Mesenchymal stem cell (in vitro differentiated cells and primary cell): ENCODE data around the gene GPR55.
A peak's percentile ranks its signal among the peaks of the same experiment; 100 is the strongest.

ENCODE experiments used
- DNase-seq: peaks from one replicate; pipeline ENCODE4 v3.0.0-alpha.2; 2013
- H2AFZ ChIP-seq: one replicate; pipeline ENCODE4 v1.6.1; 2013; ENCODE audit warnings: low read depth, mild to moderate bottlenecking, control low read depth, inconsistent platforms, low read length, moderate library complexity
- H2AK5ac ChIP-seq: 2 replicates; pipeline ENCODE4 v1.6.1; 2013; ENCODE audit warnings: low read length, moderate library complexity, mild to moderate bottlenecking, inconsistent platforms; ENCODE audit not compliant: severe bottlenecking
- H2BK120ac ChIP-seq: one replicate; pipeline ENCODE4 v1.6.1; 2013; ENCODE audit warnings: low read depth, mild to moderate bottlenecking, inconsistent platforms, low read length, moderate library complexity
- H2BK12ac ChIP-seq, 2 experiments: one replicate each; pipeline ENCODE4 v1.6.1; 2013; ENCODE audit warnings: inconsistent platforms in 2 of 2, low read length in 2 of 2, mild to moderate bottlenecking in 2 of 2, moderate library complexity in 2 of 2, control low read depth in 1 of 2
- H2BK15ac ChIP-seq: one replicate; pipeline ENCODE4 v1.6.1; 2013; ENCODE audit warnings: mild to moderate bottlenecking, low read depth, inconsistent platforms; ENCODE audit not compliant: poor library complexity, severe bottlenecking
- H2BK5ac ChIP-seq: 2 replicates; pipeline ENCODE4 v1.6.1; 2013; ENCODE audit warnings: low read depth, mild to moderate bottlenecking, low read length, control low read depth, inconsistent platforms; ENCODE audit not compliant: poor library complexity, severe bottlenecking
- H3K14ac ChIP-seq, 2 experiments: one replicate each; pipeline ENCODE4 v1.6.1; 2013; ENCODE audit warnings: inconsistent platforms in 2 of 2, low read length in 2 of 2, control low read depth in 1 of 2, mild to moderate bottlenecking in 1 of 2, moderate library complexity in 1 of 2
- H3K18ac ChIP-seq, 2 experiments: one replicate each; pipeline ENCODE4 v1.6.1; 2013; ENCODE audit warnings: inconsistent platforms in 2 of 2, low read length in 2 of 2, control low read depth in 1 of 2, low read depth in 1 of 2, mild to moderate bottlenecking in 1 of 2
- H3K23ac ChIP-seq, 2 experiments: one replicate each; pipeline ENCODE4 v1.6.1; 2013; ENCODE audit warnings: inconsistent platforms in 2 of 2, low read length in 2 of 2, mild to moderate bottlenecking in 2 of 2, moderate library complexity in 2 of 2, control low read depth in 1 of 2
- H3K27ac ChIP-seq: 2 replicates; pipeline ENCODE4 v1.5.1; 2013; ENCODE audit warnings: mild to moderate bottlenecking, moderate library complexity, low read length, control low read depth, inconsistent platforms; ENCODE audit not compliant: poor library complexity, severe bottlenecking
- H3K27me3 ChIP-seq, 2 experiments: 2 replicates each; pipeline versions ENCODE4 v1.6.1 to v1.7.0; 2013; ENCODE audit warnings: low read length in 2 of 2, mild to moderate bottlenecking in 2 of 2, moderate library complexity in 2 of 2, control low read depth in 1 of 2, inconsistent platforms in 1 of 2; ENCODE audit not compliant: control insufficient read depth in 1 of 2, insufficient read depth in 1 of 2
- H3K36me3 ChIP-seq, 2 experiments: 2 replicates each; pipeline versions ENCODE4 v1.6.1 to v1.7.0; 2013; ENCODE audit warnings: low read length in 2 of 2, control low read depth in 1 of 2, inconsistent platforms in 1 of 2, low read depth in 1 of 2, mild to moderate bottlenecking in 1 of 2; ENCODE audit not compliant: insufficient read depth in 2 of 2, control insufficient read depth in 1 of 2
- H3K4ac ChIP-seq, 2 experiments: one replicate each; pipeline ENCODE4 v1.6.1; 2013; ENCODE audit warnings: inconsistent platforms in 2 of 2, low read length in 2 of 2, mild to moderate bottlenecking in 2 of 2, moderate library complexity in 2 of 2, control low read depth in 1 of 2, low read depth in 1 of 2
- H3K4me1 ChIP-seq: 2 replicates; pipeline ENCODE4 v1.6.1; 2013; ENCODE audit warnings: low read depth, low read length, control low read depth; ENCODE audit not compliant: control insufficient read depth, insufficient read depth
- H3K4me2 ChIP-seq: 2 replicates; pipeline ENCODE4 v1.6.1; 2013; ENCODE audit warnings: low read length, mild to moderate bottlenecking, inconsistent platforms; ENCODE audit not compliant: poor library complexity, severe bottlenecking
- H3K4me3 ChIP-seq, 2 experiments: 2 replicates each; pipeline versions ENCODE4 v1.5.1 to v1.7.0; 2013; ENCODE audit warnings: low read length in 2 of 2, mild to moderate bottlenecking in 2 of 2, control low read depth in 1 of 2, low read depth in 1 of 2; ENCODE audit not compliant: insufficient read depth in 1 of 2
- H3K79me1 ChIP-seq: replicated peaks from 2 replicates; pipeline ENCODE4 v1.6.1; 2013; ENCODE audit warnings: mild to moderate bottlenecking, control low read depth, low read length, inconsistent platforms; ENCODE audit not compliant: poor library complexity, severe bottlenecking
- H3K9ac ChIP-seq: 2 replicates; pipeline ENCODE4 v1.7.0; 2013; ENCODE audit warnings: mild to moderate bottlenecking, low read length, moderate library complexity
- H3K9me3 ChIP-seq: 2 replicates; pipeline ENCODE4 v1.7.0; 2013; ENCODE audit warnings: mild to moderate bottlenecking, low read length; ENCODE audit not compliant: control insufficient read depth
- H4K8ac ChIP-seq: one replicate; pipeline ENCODE4 v1.6.1; 2013; ENCODE audit warnings: inconsistent platforms, mild to moderate bottlenecking, low read length, moderate library complexity
- H4K91ac ChIP-seq: one replicate; pipeline ENCODE4 v1.6.1; 2013; ENCODE audit warnings: mild to moderate bottlenecking, low read length, inconsistent platforms
- WGBS: methylation state at CpG from one replicate; pipeline ENCODE4 v1.1.7; 2013; ENCODE audit warnings: mixed read lengths; 5-methylcytosine and 5-hydroxymethylcytosine counted together

Gene GPR55

DNA sequence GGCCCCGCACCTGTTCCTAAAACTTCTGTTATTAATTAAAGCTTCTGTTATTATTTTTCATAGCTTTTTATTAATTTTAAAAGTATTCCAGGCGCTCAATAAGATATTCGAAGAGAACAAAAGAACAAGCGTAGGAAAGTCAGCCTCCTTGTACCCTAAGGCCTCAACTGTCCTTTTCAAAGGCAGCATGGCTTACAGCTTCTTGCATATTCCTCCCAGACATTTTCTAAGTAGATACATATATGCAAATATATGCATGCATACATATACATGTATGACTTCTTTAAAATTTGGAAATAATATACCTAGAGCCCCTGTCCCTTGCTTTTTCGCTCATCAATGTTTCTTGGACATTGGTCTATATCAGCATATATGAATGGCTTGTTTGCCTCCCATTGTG lies 12.3 kb downstream of the GPR55 start:
- no peak overlapping the region for H3K9ac ChIP-seq
- no peaks in the 10 kb centered on the region for H3K36me3 ChIP-seq
- H2BK120ac ChIP-seq, result no peak overlapping the region
- no peak overlapping the region for H4K91ac ChIP-seq
- peaks cover 14% of the 10 kb centered on the region for H3K4me1 ChIP-seq
- no peak overlapping the region for H2BK5ac ChIP-seq
- H3K4ac ChIP-seq, result no peak overlapping the region
- no peak overlapping the region for H2BK12ac ChIP-seq
- no peak overlapping the region for H3K4me3 ChIP-seq
- no peaks in the 10 kb centered on the region for H3K79me1 ChIP-seq
- DNase-seq, result no peak
- H3K18ac ChIP-seq, result no peak overlapping the region
- H3K9me3 ChIP-seq, result no peaks in the 10 kb centered on the region
- no peak overlapping the region for H2AFZ ChIP-seq
- no peak overlapping the region for H4K8ac ChIP-seq
- H3K23ac ChIP-seq, result no peak overlapping the region
- no peak overlapping the region for H2BK15ac ChIP-seq
- WGBS, result 76% methylated on average over 4 of the region's 5 CpGs
- no peak overlapping the region for H3K4me2 ChIP-seq
- H3K14ac ChIP-seq, result no peak overlapping the region
- H2AK5ac ChIP-seq, result no peak overlapping the region
- peaks cover 10 to 33% of the 10 kb centered on the region in 2 experiments for H3K27me3 ChIP-seq
- no peak overlapping the region for H3K27ac ChIP-seq

DNA sequence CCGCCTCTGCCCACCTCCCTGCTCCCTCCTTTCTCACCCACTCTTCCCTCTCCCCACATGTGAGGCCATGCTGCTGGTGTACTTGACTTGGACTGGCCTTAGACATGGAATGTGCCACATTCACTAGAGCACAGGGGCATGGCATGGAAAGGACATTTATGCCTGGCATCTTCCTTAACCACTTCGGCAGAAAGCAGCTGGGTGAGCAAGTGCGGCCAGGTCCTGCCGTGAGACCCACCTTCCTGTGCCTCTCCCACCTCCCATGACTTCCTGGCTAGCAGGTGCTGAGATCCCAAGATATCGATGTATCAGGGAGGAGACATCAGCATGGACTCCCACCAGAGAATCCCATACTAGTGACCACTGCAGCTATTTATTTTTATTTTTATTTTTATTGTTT lies 13.0 kb downstream of the GPR55 start:
- Histone ChIP-seq H3K4me2 (no peak overlapping the region), H3K27me3 (peaks cover 10 to 33% of the 10 kb centered on the region in 2 experiments), H4K91ac (no peak overlapping the region), H3K23ac (no peak overlapping the region), H3K4me1 (peaks cover 14% of the 10 kb centered on the region), H3K79me1 (no peaks in the 10 kb centered on the region), H2BK120ac (no peak overlapping the region), H4K8ac (no peak overlapping the region), H3K4me3 (peak overlapping the region in 1 of 2 experiments; percentile 6), H3K36me3 (no peaks in the 10 kb centered on the region), H3K18ac (no peak overlapping the region), H2AK5ac (no peak overlapping the region), H2BK12ac (no peak overlapping the region), H3K4ac (no peak overlapping the region), H3K9ac (no peak overlapping the region), H2BK15ac (no peak overlapping the region), H3K14ac (peak overlapping the region in 1 of 2 experiments; percentile 1), H3K27ac (no peak overlapping the region), H2BK5ac (no peak overlapping the region), H3K9me3 (no peaks in the 10 kb centered on the region), H2AFZ (no peak overlapping the region)
- no peak for DNase-seq
- WGBS, result 82% methylated on average over 5 of the region's 5 CpGs

DNA sequence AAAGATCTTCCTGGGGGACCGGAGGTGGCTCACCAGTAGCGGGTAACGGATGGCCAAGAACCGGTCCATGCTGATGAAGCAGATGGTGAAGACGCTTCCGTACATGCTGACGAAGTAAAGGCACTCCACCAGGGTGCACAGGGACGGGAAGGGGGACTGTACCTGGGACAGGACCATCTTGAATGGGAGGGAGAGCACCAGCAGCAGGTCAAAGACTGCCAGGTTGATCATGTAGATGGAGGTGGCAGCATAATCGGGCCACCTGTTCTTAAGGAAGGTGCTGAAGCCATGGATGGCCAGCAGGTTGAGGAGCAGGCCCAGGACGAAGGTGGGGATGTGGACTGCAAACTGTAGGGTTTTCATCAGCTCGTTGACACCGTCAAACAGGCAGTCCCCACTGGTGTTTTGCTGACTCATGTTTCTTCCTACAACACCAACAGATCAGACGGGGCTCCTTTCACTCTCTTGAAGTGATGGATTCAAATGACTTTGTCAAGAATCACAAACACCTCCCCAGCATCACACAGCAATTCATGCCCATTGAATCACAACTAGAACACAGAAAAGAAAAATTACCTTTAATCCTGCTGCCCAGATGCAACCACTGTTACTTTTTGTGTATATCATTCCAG lies 14.4 kb downstream of the GPR55 start:
- 89% methylated on average over 13 of the region's 13 CpGs for WGBS

DNA sequence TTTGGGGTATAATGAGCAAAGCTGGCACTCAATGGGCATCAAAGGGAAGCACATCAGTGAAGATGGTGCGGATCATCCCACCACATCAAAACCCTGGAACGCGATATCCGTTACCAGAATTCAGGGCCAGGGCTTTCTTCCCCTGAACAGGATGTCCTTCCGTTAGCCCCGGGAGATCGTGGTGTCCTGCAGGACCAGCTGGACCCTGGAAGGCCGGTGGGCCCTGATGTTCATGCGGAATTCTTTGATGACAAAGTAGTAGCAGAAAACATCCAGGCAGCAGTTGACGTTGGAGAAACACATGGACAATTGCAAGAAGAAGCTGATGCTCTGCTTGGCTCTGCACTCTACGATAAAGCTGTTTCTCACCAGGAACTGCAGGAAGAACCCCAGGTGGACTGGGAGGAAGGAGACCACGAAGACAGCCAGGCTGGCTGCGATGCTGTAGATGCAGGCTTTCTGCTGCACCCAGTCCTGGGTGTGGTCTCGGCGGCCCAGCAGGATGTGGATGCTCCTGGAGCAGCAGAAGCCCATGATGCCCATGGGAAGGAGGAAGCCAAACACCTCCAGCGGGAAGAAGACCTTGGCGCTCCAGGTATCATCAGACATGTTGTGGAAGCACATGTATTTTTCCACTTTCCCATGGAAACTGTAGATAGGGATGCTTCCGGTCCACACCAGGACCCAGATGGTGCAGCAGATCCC lies 15.0 kb downstream of the GPR55 start:
- H3K14ac ChIP-seq, result no peak overlapping the region
- no peak overlapping the region for H4K91ac ChIP-seq
- peaks cover 5 to 21% of the 10 kb centered on the region in 2 experiments for H3K27me3 ChIP-seq
- peaks cover 19% of the 10 kb centered on the region for H3K4me1 ChIP-seq
- H3K4me2 ChIP-seq, result no peak overlapping the region
- no peak overlapping the region for H2BK12ac ChIP-seq
- no peak overlapping the region for H3K4me3 ChIP-seq
- H3K9me3 ChIP-seq, result no peaks in the 10 kb centered on the region
- no peak overlapping the region for H3K9ac ChIP-seq
- WGBS, result 95% methylated on average over 18 of the region's 18 CpGs
- no peak overlapping the region for H2BK5ac ChIP-seq
- H2BK120ac ChIP-seq, result no peak overlapping the region
- no peak overlapping the region for H4K8ac ChIP-seq
- H3K18ac ChIP-seq, result no peak overlapping the region
- no peak overlapping the region for H2BK15ac ChIP-seq
- no peak overlapping the region for H2AK5ac ChIP-seq
- H2AFZ ChIP-seq, result no peak overlapping the region
- no peak overlapping the region for H3K27ac ChIP-seq
- no peak for DNase-seq
- no peak overlapping the region for H3K23ac ChIP-seq
- no peaks in the 10 kb centered on the region for H3K79me1 ChIP-seq
- H3K4ac ChIP-seq, result no peak overlapping the region
- H3K36me3 ChIP-seq, result no peaks in the 10 kb centered on the region

More for the DNA sequence above, 14.4 kb downstream of the GPR55 start:
- Histone ChIP-seq H3K9ac (no peak overlapping the region), H3K18ac (no peak overlapping the region), H3K36me3 (no peaks in the 10 kb centered on the region), H3K14ac (no peak overlapping the region), H4K8ac (peak overlapping the region; percentile 25), H2BK5ac (no peak overlapping the region), H2BK12ac (no peak overlapping the region), H3K79me1 (no peaks in the 10 kb centered on the region), H2AFZ (no peak overlapping the region), H3K4me1 (peaks cover 15% of the 10 kb centered on the region), H4K91ac (peak overlapping the region; percentile 2), H3K9me3 (no peaks in the 10 kb centered on the region), H3K27ac (no peak overlapping the region), H3K4me3 (no peak overlapping the region), H2BK120ac (no peak overlapping the region), H3K27me3 (peaks cover 10 to 26% of the 10 kb centered on the region in 2 experiments), H3K23ac (no peak overlapping the region), H3K4me2 (no peak overlapping the region), H2BK15ac (no peak overlapping the region), H2AK5ac (no peak overlapping the region), H3K4ac (no peak overlapping the region)
- no peak for DNase-seq
